ENCODE measurements around the gene SKAP1.
"Not testable (repeated sequence)": the region's sequence is repeated elsewhere in the genome, so short reads cannot be mapped to it uniquely, and the experiment has no call there.

The SKAP1 gene

DNA sequence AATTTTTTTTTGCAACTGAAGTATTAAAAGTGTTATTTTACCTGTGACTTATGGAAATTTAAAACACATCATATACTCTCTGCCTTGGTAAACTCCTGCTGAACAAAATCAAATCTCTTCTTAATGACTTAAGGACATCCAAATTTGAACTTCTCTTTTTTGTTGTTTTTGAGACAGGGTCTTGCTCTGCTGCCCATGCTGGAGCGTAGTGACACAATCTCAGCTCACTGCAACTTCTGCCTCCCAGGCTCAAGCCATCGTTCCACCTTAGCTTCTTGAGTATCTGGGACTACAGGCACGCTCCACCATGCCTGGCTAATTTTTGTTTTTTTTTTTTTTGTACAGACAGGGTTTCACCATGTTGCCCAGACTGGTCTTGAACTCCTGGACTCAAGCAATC, 56.1 kb downstream of the SKAP1 start:
- in situ Hi-C loops (cut with HindIII; ENCODE audit: low sequenced_read_pairs): no loop called here

DNA sequence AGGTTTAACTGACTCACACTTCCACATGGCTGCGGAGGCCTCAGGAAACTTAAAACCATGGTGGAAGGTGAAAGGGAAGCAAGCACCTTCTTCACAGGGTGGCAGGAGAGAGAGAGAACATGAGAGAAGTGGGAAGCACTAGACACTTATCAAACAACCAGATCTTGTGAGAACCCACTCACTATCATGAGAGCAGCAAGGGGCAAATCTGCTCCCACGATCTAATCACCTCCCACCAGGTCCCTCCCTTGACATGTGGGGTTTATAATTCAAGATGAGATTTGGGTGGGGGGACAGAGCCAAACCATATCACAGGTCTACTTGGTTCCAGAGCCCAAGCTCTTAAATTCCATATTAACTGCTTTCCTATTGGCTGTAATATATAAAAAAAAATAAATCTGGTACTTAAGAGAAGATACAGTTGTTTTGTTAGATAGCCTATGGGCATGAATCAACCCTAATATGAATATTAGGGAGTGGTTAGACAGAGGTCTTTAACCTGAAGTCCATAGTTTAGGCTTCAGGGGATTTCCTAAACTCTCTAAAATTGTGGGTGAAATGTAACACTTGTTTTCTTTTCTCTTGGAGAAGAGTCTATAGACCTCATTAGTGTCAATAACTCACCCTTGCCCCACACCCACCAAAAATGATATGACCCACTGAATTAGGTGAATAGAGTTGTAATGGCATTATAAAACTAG, 56.7 kb downstream of the SKAP1 start:
- in situ Hi-C loops (cut with HindIII; ENCODE audit: low sequenced_read_pairs): no loop called here

DNA sequence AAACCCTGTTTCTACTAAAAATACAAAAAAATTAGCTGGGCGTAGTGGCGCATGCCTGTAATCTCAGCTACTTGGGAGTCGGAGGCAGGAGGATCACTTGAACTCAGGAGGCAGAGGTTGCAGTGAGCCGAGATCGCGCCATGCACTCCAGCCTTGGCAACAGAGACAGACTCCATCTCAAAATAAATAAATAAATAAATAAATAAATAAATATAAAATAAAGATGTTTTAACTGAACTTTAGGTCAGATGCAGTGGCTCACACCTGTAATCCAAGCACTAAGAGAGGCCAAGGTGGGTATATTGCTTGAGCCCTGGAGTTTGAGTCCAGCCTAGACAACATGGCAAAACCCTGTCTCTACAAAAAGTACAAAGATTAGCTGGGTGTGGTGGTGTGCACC, 61.0 kb downstream of the SKAP1 start:
- in situ Hi-C loops (cut with HindIII; ENCODE audit: low sequenced_read_pairs): not testable (repeated sequence)

DNA sequence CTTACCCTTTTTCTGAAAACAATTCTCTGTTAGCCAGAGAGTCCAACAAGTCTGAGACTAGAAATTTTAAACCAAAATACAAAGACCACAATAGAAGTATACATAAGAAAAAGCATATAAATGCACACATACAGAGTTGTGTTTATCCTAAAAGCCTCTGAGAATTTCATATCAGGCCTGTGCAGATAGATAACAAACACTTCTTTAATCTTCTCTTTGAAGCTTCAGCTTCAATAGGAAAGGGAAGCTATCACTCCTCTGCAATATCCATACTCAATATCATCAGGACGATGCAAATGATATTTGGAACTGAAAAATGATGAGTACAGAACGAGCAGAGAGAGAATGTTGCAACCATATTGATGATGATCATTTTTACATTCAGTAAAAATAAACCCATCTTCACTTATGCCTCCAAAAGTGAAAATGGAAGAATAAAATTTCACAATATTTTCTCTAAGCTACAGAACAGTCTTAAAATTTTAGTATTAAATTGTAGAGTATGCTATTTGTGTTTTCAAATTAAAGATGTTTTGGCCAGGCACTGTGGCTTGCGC, 61.6 kb downstream of the SKAP1 start:
- in situ Hi-C loops (cut with HindIII; ENCODE audit: low sequenced_read_pairs): no loop called here

DNA sequence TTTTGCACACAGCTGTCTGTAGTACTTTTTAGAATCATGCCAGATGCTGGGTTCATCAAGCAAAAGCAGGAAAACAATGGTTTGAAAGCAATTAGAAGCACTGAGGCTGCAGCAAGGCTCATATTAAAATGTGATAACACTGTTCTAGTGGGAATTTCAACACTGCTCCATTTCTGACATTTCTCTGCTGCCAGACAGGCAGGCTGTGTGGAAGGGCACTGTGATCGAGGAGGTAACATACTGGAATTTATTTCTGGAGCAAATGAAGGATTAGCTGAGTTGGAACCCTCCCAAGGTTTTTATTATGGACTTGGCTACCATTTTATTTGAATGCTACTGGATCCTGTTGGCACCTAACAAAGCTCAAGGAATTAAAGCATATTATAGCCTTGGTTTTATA, 66.9 kb downstream of the SKAP1 start:
- in situ Hi-C loops (cut with HindIII; ENCODE audit: low sequenced_read_pairs): no loop called here

DNA sequence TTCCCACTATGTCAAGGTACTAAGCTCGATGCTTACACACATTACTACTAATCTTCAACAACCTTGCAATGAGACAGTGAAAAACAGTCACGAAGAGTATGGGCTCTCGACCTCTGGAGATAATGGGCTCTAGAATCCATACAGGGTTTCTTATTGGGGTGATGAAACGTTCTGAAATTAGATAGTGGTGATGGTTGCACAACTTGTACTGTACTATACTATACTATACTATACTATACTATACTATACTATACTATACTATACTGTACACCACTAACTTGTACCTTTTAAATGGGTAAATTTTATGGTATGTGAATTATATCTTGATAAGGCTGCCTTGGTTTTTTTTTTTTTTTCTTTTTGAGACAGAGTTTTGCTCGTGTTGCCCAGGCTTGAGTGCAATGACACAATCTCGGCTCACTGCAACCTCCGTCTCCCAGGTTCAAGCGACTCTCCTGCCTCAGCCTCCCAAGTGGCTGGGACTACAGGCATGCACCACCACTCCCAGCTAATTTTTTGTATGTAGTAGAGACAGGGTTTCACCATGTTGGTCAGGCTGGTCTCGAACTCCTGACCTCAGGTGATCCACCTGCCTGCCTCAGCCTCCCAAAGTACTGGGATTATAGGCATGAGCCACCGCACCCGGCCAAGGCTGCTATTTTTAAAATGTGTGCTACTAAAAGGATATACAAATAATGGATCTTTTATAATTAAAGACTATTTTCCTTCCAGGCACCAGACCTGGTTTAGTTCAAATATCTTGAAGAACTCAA, 69.0 kb downstream of the SKAP1 start:
- in situ Hi-C loops (cut with HindIII; ENCODE audit: low sequenced_read_pairs): not testable (repeated sequence)

DNA sequence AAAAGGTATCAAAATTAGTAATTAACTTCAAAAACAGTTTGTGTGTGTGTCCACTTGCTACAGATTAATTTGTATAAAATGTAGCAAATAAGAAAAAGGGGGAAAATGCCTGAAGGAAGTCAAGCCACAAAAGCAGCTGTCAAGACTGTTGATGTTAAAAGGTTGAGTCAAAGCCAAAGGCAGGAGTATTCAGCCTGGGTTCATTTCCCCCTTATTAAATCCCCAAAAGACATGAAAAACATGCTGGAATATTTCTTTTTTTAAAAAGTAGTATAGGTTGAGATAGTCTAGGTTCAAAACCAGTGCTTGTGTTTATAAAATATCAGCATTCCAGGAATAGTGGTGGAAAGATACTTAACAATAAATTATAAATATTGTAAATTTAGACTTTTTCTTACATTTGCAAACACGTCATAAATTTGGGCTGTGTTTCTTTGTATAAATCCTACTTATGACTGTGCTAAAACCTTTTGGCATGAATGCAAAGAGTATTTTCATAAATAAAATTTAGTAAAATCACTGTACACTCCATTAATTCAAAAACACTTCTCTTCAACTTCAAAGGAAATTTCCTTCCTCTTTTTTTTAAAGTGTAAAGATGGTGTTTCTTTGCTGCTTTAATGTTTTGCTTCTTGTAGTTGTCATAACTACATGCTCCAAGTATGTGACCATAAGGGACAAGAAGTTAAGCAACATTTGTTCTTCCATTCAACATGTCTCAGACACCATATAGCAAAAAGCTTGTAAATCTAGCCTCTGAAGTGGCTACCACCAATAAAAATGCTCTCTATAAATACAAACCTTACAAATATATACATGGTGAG, 72.0 kb downstream of the SKAP1 start:
- in situ Hi-C loops (cut with HindIII; ENCODE audit: low sequenced_read_pairs): no loop called here

DNA sequence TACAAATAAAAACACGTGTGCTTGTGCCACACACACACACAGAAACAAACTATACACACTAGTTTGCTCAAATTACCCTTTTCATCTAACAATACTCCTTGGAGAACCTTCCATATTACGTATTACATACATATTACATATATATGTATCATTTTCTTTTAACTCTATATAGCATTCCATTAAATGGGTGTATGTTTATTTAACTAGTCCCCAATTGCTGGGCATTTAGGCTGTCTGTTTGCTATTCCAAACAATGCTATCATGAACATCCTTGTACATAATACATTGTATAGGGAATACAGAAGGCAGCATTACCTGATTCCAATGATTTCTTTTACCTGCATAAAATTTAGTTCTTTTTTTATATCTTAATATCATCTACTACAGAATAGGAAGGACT, 73.1 kb downstream of the SKAP1 start:
- in situ Hi-C loops (cut with HindIII; ENCODE audit: low sequenced_read_pairs): no loop called here

DNA sequence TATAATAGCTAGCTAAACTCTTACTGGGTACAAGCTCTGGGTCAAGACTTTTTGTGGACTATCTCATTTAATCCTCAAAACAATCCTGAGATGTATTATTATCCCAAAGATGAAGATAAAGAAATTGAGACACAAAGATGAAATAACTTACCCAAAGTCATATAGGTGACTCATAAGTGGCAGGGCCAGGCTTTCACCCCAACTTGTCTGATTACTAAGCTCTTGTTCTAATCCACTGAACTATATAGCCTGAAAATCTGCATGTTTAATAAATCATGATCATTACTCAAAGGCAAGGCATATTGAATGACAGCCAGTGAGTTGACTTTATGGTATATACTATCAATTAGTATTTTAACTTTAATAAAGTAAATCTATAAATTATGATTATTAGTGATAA, 77.4 kb downstream of the SKAP1 start:
- in situ Hi-C loops (cut with HindIII; ENCODE audit: low sequenced_read_pairs): no loop called here

DNA sequence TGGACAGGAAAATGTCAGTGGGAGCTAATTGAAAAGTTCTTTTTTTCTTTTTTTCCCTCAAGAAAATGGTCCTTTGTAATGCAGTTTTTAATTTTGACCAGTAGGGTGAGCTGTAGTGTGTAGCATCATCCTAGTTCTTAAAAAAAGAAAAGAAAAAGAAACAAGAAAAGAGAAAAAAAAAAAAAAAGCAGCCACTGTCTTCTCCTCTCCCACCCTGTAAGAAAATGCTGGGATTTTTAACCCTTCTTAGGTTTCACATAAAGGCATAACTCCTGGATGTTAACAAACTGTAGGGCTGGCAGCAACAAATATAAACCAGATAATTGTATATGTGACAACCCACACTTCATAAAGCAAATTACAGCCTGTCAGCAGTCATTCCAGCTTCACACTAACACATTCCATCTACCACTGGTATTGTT, 78.1 kb downstream of the SKAP1 start:
- in situ Hi-C loops (cut with HindIII; ENCODE audit: low sequenced_read_pairs): no loop called here

DNA sequence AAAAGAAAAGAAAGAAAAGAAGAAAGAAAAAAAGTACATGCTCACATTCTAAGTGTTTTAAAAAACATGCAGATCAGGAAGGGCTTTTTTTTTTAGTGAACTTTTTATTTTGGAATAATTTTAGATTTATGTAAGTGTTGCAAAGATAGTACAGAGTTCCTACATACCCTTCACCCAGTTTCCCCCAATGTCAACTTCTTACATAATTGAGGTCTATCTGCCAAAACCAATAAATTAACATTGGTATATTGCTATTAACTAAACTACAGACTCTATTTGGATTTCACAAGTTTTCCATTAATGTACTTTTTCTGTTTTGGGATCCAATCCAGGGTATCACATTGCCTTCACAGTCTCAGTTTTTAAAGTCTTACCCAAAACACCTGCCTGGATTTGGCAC, 81.7 kb downstream of the SKAP1 start:
- in situ Hi-C loops (cut with HindIII; ENCODE audit: low sequenced_read_pairs): no loop called here

DNA sequence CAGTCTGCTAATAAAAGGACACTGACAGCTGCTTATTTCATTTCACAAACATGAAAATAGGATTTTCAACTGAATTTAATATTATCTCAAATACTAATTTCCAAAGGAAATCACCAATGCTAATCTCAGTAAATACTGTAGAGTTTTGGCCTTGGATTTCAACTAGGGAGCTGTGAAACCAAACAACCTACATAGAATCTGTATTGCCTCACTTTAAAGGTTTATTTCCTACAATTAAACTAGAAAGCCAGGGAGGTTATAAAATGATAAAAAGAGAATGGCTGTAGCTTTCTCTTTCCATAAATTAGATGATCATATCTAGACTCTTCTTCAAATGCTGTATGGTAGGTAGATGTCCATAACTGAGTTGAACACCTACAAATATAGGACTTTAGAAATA, 82.8 kb downstream of the SKAP1 start:
- in situ Hi-C loops (cut with HindIII; ENCODE audit: low sequenced_read_pairs): no loop called here

DNA sequence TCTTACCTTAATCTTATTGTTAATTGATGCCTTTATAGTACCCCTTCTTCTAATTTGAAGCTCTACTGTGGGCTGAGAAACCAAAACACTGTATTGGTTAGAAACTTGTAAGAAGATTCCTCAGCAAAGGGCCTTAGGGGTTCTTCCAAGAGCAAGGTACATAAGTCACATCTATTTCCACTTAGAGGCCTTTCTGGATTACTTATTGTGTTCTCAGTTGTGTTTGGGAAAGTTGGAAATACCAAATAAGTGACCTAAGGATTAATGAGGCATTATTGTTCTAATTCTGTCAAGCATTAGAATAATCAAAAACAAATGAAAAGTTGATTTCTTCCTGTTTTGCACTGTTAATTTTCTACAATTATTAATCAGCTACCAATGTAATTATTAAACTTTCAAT, 85.8 kb downstream of the SKAP1 start:
- in situ Hi-C loops (cut with HindIII; ENCODE audit: low sequenced_read_pairs): no loop called here

DNA sequence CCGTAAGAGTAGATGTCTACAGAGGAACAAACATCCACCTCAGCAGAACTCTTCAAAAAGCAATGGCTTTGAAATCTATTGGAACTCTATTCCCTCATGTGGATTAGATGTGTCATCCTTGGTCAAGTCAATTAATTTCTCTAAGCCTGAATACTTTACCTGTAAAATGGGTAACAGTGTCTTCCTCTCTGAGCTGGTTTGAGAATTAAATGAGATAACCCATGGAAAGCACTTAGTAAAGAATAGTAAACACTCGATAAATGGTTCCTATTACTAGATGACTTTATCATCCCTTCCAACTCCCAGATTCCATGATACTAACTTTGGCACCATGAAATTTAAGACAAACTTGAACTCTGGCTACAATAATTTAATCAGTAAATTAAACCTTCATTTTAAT, 89.1 kb downstream of the SKAP1 start:
- in situ Hi-C loops (cut with HindIII; ENCODE audit: low sequenced_read_pairs): no loop called here

DNA sequence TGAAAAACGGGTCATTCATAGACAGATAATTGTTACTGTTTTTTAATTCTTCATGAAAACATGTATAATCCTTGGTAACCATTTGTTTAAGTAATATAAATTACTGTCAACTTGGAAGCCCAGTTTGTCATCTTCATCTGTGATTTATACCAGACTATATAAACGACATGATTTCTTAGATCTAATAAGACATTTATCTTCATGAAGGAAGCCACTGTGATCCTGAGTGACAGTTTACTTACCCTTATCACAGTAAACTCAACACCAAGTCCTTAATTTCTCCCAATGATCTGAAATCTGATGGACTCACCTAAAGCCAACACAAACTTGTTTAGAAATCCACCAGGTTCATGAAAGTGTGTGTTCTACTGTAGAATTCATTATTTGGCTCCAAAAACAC, 91.3 kb downstream of the SKAP1 start:
- in situ Hi-C loops (cut with HindIII; ENCODE audit: low sequenced_read_pairs): no loop called here

DNA sequence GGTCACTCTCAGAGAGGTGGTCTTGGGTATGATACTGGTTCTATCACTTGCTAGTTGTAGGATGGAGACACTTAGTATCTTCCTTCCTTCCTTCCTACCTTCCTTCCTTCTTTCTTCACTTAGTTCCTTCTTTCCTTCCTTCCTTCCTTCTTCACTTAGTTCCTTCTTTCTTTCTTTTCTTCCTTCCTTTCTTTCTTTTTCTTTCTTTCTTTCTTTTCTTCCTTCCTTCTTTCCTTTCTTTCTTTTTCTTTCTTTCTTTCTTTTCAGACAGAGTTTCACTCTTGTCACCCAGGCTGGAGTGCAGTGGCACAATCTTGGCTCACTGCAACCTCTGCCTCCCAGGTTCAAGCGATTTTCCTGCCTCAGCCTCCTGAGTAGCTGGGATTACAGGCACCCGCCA, 92.1 kb downstream of the SKAP1 start:
- in situ Hi-C loops (cut with HindIII; ENCODE audit: low sequenced_read_pairs): not testable (repeated sequence)

DNA sequence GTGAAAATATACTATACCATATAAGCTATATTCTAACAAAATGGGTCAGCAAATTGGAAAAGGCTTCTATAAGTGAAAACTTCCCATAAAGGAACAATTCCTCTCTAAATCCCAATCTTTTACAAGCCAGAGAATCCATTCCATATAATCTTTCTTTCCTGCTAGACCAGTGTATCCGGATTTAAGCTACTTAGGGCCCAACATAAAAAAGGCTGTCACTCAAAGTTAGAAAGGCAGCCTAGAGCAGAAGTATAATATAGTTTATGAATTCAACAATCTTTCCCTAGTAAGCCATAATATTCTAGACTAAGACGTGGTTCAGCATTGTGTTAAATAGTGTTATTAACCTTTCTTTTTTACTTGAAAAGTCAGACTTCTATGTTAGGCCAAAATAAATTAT, 93.0 kb downstream of the SKAP1 start:
- in situ Hi-C loops (cut with HindIII; ENCODE audit: low sequenced_read_pairs): no loop called here

DNA sequence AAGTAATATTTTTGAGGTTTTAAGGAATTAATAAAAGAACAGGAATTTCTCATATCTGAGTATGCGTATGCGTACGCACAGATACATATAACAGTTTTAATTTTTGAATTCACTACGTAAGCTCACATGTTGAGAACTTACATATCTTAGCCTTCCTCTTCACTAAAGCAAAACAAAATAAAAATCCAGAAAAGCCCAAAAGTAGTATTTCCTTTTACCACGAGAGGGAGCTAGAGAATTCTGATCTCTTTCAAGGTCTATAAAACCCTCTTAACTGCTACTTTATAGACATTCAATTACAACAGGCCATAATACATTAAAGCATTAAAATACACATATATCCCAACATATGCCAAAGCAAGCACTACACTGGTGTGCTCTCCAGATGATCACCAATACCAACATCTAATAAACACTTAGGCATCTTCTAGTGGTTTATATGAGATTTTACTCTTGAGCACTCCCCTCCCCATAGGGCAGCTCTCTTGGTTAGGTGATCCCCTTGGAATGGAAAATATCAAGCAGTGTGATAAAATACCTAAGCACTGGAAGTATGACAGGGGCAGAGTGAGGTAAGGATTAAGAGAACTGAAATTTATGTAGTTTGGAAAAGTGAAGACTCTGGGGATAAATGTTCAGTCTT, 94.0 kb downstream of the SKAP1 start:
- in situ Hi-C loops (cut with HindIII; ENCODE audit: low sequenced_read_pairs): no loop called here

DNA sequence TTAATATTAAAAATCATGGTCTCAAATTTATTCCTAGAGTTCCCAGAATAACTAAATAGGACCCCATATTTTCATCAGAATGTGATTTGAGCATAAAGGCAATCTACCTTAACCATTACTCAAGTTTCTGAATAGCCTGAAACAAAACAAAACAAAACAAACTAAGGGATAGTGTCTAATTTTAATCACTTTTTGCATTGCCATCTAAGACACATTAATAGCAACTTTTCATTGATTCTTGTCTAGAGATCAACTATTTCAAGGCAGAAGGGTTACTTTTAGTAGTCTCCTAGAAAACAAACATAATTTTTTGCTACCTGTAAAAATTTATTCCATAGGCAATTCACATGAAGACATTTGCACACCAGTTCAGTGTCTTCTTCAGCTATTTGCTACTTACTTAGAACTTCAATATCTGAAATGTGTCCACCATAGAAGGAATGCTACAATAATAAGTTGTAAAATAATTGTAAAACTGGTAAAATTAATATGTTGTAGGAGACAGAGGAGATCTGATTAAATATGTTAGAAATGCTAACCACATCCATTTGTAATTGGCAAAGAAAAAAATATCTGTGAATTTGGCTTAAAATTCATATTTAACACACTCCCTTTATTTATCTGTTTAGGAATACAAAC, 94.7 kb downstream of the SKAP1 start:
- in situ Hi-C loops (cut with HindIII; ENCODE audit: low sequenced_read_pairs): no loop called here

DNA sequence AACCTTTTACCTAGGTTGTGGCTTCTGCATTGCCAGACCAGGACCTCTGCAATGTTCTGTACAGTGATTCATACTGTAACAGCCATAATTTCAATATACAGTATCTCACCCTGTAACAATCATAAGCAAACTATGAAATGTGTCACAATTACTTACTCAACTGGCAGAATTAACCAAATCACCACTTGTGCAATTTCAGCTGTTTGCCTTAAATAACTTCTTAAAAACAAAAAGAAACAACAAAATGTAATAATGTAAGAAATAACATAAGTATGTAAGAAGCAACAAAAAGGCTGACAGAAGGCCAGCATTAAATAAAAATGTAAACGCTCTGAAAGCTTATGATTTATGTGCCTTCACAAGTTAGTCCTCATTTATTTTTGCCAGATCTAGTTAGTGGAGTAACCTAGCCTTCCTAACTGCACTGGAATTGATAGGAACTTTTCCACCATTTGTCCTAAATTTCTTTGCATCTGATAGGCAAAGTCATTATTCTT, 96.9 kb downstream of the SKAP1 start:
- in situ Hi-C loops (cut with HindIII; ENCODE audit: low sequenced_read_pairs): no loop called here
